DMS53 treated with DMSO at 0.1 percent for 48 hours (cell line): ENCODE measurements around the gene ATP5F1B.

Source experiments
- DNase-seq: peaks from one replicate; lab custom pipeline; 2025; ENCODE audit not compliant: unreplicated experiment; lab: John Stamatoyannopoulos, UW

ATP5F1B gene

GRCh38 chr12:56645717-56646446, at the start of gene ATP5F1B:
Gene ATP5F1B (minus strand): TSS chr12:56645984. CDS start chr12:56645963, 21 bp downstream.
- peak; percentile 99 for DNase-seq

GRCh38 chr12:56694161-56694560, 48.4 kb upstream of the ATP5F1B start:
- no peak for DNase-seq

GRCh38 chr12:56688846-56689109, 43.0 kb upstream of the ATP5F1B start:
- DNase-seq = no peak

- peak; percentile 98 for DNase-seq
These were observed 42.5 kb upstream of the ATP5F1B start, which contains the start of gene PTGES3 for GRCh38 chr12:56688129-56688845. Gene PTGES3 (minus strand): TSS chr12:56688284. CDS start chr12:56687999, 285 bp downstream.

GRCh38 chr12:56687223-56688128, 41.7 kb upstream of the ATP5F1B start:
- DNase-seq = peak; percentile 25

GRCh38 chr12:56684745-56685359, 39.1 kb upstream of the ATP5F1B start:
- DNase-seq = no peak

GRCh38 chr12:56682323-56682722, 36.5 kb upstream of the ATP5F1B start:
- DNase-seq = no peak

GRCh38 chr12:56679883-56680575, 34.2 kb upstream of the ATP5F1B start:
- no peak for DNase-seq

GRCh38 chr12:56678852-56679251, 33.1 kb upstream of the ATP5F1B start:
- DNase-seq = no peak

- no peak for DNase-seq
These were observed 31.9 kb upstream of the ATP5F1B start for GRCh38 chr12:56677680-56678079.

- DNase-seq = no peak
These were observed 31.2 kb upstream of the ATP5F1B start for GRCh38 chr12:56676851-56677580.

- DNase-seq = no peak
These were observed 25.8 kb upstream of the ATP5F1B start for GRCh38 chr12:56671608-56672007.

- no peak for DNase-seq
These were observed 25.1 kb upstream of the ATP5F1B start for GRCh38 chr12:56670836-56671235.

- no peak for DNase-seq
These were observed 22.3 kb upstream of the ATP5F1B start for GRCh38 chr12:56668197-56668457.

- DNase-seq = no peak
These were observed 16.3 kb upstream of the ATP5F1B start for GRCh38 chr12:56661979-56662638.

- DNase-seq = no peak
These were observed 15.8 kb upstream of the ATP5F1B start for GRCh38 chr12:56661560-56661959.

GRCh38 chr12:56658921-56659320, 13.1 kb upstream of the ATP5F1B start:
- DNase-seq = no peak

GRCh38 chr12:56657416-56658379, 11.9 kb upstream of the ATP5F1B start:
- no peak for DNase-seq
